BLaER1 (cell line): ENCODE data around the gene TBC1D1.

Experiments used
- H3K27ac ChIP-seq: shearing (Covaris generic); formaldehyde crosslinking; 2 replicates; pipeline ENCODE4 v1.8.1; 2022
- H3K27me3 ChIP-seq: shearing (Covaris generic); formaldehyde crosslinking; 2 replicates; pipeline ENCODE4 v1.8.1; 2022
- H3K36me3 ChIP-seq: shearing (Covaris generic); formaldehyde crosslinking; 2 replicates; pipeline ENCODE4 v1.8.1; 2022
- H3K4me1 ChIP-seq: shearing (Covaris generic); formaldehyde crosslinking; 2 replicates; pipeline ENCODE4 v1.8.1; 2022
- H3K4me2 ChIP-seq: shearing (Covaris generic); formaldehyde crosslinking; 2 replicates; pipeline ENCODE4 v1.8.1; 2022
- H3K4me3 ChIP-seq: shearing (Covaris generic); formaldehyde crosslinking; 2 replicates; pipeline ENCODE4 v1.8.1; 2022
- H3K9ac ChIP-seq: shearing (Covaris generic); formaldehyde crosslinking; 2 replicates; pipeline ENCODE4 v1.8.1; 2022
- H3K9me3 ChIP-seq: shearing (Covaris generic); formaldehyde crosslinking; 2 replicates; pipeline ENCODE4 v1.8.1; 2022
- H4K20me1 ChIP-seq: shearing (Covaris generic); formaldehyde crosslinking; 2 replicates; pipeline ENCODE4 v1.8.1; 2022
- Cebpa-rat ChIP-seq: shearing (Covaris generic); IDR thresholded peaks from 2 replicates; pipeline ENCODE4 v1.8.1; 2022

The TBC1D1 gene

GRCh38 chr4:37890801-37891259, at the start of gene TBC1D1:
TSS of gene TBC1D1 (plus strand) at chr4:37891084. CDS start at chr4:37902096, 11,012 bp downstream.
- H3K27ac ChIP-seq: peak within 1 kb of the TSS; percentile 83
- peak within 1 kb of the TSS; percentile 78 for H3K9ac ChIP-seq
- peak within 1 kb of the TSS; percentile 88 for H3K4me2 ChIP-seq
- peaks cover 13% of the 10 kb centered on the region for H3K36me3 ChIP-seq
- TF ChIP-seq Cebpa-rat: no peak
- peak within 1 kb of the TSS; percentile 85 for H3K4me3 ChIP-seq
- peaks cover 19% of the 10 kb centered on the region for H3K4me1 ChIP-seq
- peaks cover 6% of the 10 kb centered on the region; the same call in 1 of the 2 replicates for H3K27me3 ChIP-seq
- no peaks in the 10 kb centered on the region; the same call in 1 of the 2 replicates for H4K20me1 ChIP-seq
- no peaks in the 10 kb centered on the region for H3K9me3 ChIP-seq

- H3K9me3 ChIP-seq: no peaks in the 10 kb centered on the region
- H3K4me2 ChIP-seq: no peak overlapping the region
- H3K27ac ChIP-seq: no peak overlapping the region
- H3K36me3 ChIP-seq: peaks cover 92% of the 10 kb centered on the region
- H3K4me3 ChIP-seq: no peak overlapping the region
- H4K20me1 ChIP-seq: no peaks in the 10 kb centered on the region
- TF ChIP-seq Cebpa-rat: no peak
- H3K27me3 ChIP-seq: no peaks in the 10 kb centered on the region
- H3K9ac ChIP-seq: no peak overlapping the region
- H3K4me1 ChIP-seq: 0 out of 2 replicates have a peak, but pooled peaks cover 6% of the 10 kb centered on the region
Observed at GRCh38 chr4:37844204-37844603, 46.7 kb upstream of the TBC1D1 start.

- peaks cover 92% of the 10 kb centered on the region for H3K36me3 ChIP-seq
- H3K4me3 ChIP-seq: no peak overlapping the region
- no peaks in the 10 kb centered on the region for H4K20me1 ChIP-seq
- no peaks in the 10 kb centered on the region for H3K27me3 ChIP-seq
- no peak overlapping the region for H3K9ac ChIP-seq
- H3K4me2 ChIP-seq: no peak overlapping the region
- H3K9me3 ChIP-seq: no peaks in the 10 kb centered on the region
- TF ChIP-seq Cebpa-rat: no peak
- no peak overlapping the region for H3K27ac ChIP-seq
- 0 out of 2 replicates have a peak, but pooled peaks cover 6% of the 10 kb centered on the region for H3K4me1 ChIP-seq
Observed at GRCh38 chr4:37845201-37845600, 45.7 kb upstream of the TBC1D1 start.

GRCh38 chr4:37847311-37847884, 43.5 kb upstream of the TBC1D1 start:
- Histone ChIP-seq H3K27ac (no peak overlapping the region), H4K20me1 (no peaks in the 10 kb centered on the region), H3K27me3 (no peaks in the 10 kb centered on the region), H3K9ac (no peak overlapping the region), H3K4me3 (no peak overlapping the region), H3K4me2 (no peak overlapping the region), H3K4me1 (0 out of 2 replicates have a peak, but pooled peaks cover 6% of the 10 kb centered on the region), H3K9me3 (no peaks in the 10 kb centered on the region), H3K36me3 (peaks cover 92% of the 10 kb centered on the region)
- TF ChIP-seq Cebpa-rat: no peak

GRCh38 chr4:37852376-37852775, 38.5 kb upstream of the TBC1D1 start:
- no peaks in the 10 kb centered on the region for H3K9me3 ChIP-seq
- H3K9ac ChIP-seq: no peak overlapping the region
- peaks cover 82% of the 10 kb centered on the region for H3K36me3 ChIP-seq
- no peak overlapping the region for H3K27ac ChIP-seq
- no peaks in the 10 kb centered on the region for H3K27me3 ChIP-seq
- no peak for TF ChIP-seq Cebpa-rat
- H3K4me1 ChIP-seq: no peaks in the 10 kb centered on the region
- no peak overlapping the region for H3K4me3 ChIP-seq
- no peak overlapping the region for H3K4me2 ChIP-seq
- H4K20me1 ChIP-seq: no peaks in the 10 kb centered on the region

GRCh38 chr4:37858112-37858511, 32.8 kb upstream of the TBC1D1 start:
- H3K27me3 ChIP-seq: no peaks in the 10 kb centered on the region
- no peaks in the 10 kb centered on the region; the same call in 1 of the 2 replicates for H3K9me3 ChIP-seq
- no peaks in the 10 kb centered on the region for H4K20me1 ChIP-seq
- no peak overlapping the region for H3K9ac ChIP-seq
- H3K4me2 ChIP-seq: no peak overlapping the region
- H3K27ac ChIP-seq: no peak overlapping the region
- H3K36me3 ChIP-seq: peaks cover 71% of the 10 kb centered on the region
- H3K4me3 ChIP-seq: no peak overlapping the region
- H3K4me1 ChIP-seq: no peaks in the 10 kb centered on the region
- no peak for TF ChIP-seq Cebpa-rat

GRCh38 chr4:37858872-37859271, 32.0 kb upstream of the TBC1D1 start:
- H3K36me3 ChIP-seq: peaks cover 71% of the 10 kb centered on the region
- H3K9ac ChIP-seq: no peak overlapping the region
- H3K27ac ChIP-seq: no peak overlapping the region
- TF ChIP-seq Cebpa-rat: no peak
- H4K20me1 ChIP-seq: no peaks in the 10 kb centered on the region
- no peaks in the 10 kb centered on the region for H3K27me3 ChIP-seq
- no peak overlapping the region for H3K4me2 ChIP-seq
- H3K4me3 ChIP-seq: no peak overlapping the region
- H3K9me3 ChIP-seq: no peaks in the 10 kb centered on the region; the same call in 1 of the 2 replicates
- peaks cover 7% of the 10 kb centered on the region for H3K4me1 ChIP-seq

GRCh38 chr4:37860266-37860665, 30.6 kb upstream of the TBC1D1 start:
- no peak overlapping the region for H3K27ac ChIP-seq
- no peaks in the 10 kb centered on the region; the same call in 1 of the 2 replicates for H3K9me3 ChIP-seq
- H3K36me3 ChIP-seq: peaks cover 67% of the 10 kb centered on the region
- H3K4me2 ChIP-seq: no peak overlapping the region
- H3K9ac ChIP-seq: no peak overlapping the region
- no peak for TF ChIP-seq Cebpa-rat
- no peak overlapping the region for H3K4me3 ChIP-seq
- H3K4me1 ChIP-seq: peaks cover 21% of the 10 kb centered on the region
- H3K27me3 ChIP-seq: no peaks in the 10 kb centered on the region
- H4K20me1 ChIP-seq: no peaks in the 10 kb centered on the region

- Histone ChIP-seq H4K20me1 (no peaks in the 10 kb centered on the region), H3K9ac (no peak overlapping the region), H3K4me2 (no peak overlapping the region), H3K27me3 (no peaks in the 10 kb centered on the region), H3K9me3 (peaks cover 10% of the 10 kb centered on the region; the same call in 1 of the 2 replicates), H3K4me3 (no peak overlapping the region), H3K4me1 (peaks cover 35% of the 10 kb centered on the region), H3K36me3 (peaks cover 61% of the 10 kb centered on the region), H3K27ac (no peak overlapping the region)
- no peak for TF ChIP-seq Cebpa-rat
Observed at GRCh38 chr4:37862961-37863360, 27.9 kb upstream of the TBC1D1 start.

GRCh38 chr4:37864786-37865185, 26.1 kb upstream of the TBC1D1 start:
- H3K9ac ChIP-seq: peak overlapping the region; percentile 59
- no peaks in the 10 kb centered on the region for H3K27me3 ChIP-seq
- peaks cover 57% of the 10 kb centered on the region for H3K36me3 ChIP-seq
- H3K27ac ChIP-seq: peak overlapping the region; percentile 76
- H4K20me1 ChIP-seq: no peaks in the 10 kb centered on the region
- no peak for TF ChIP-seq Cebpa-rat
- peaks cover 35% of the 10 kb centered on the region for H3K4me1 ChIP-seq
- peak overlapping the region; percentile 79 for H3K4me2 ChIP-seq
- H3K4me3 ChIP-seq: peak overlapping the region; percentile 6; the same call in 1 of the 2 replicates
- peaks cover 10% of the 10 kb centered on the region; the same call in 1 of the 2 replicates for H3K9me3 ChIP-seq
